Epithelial cell of proximal tubule (primary cell): ENCODE measurements around the gene RSPH9. TPM values are rescaled to one million over a fixed set of nuclear protein-coding genes. Genes with fewer than 3 reads are reported as not detected.
A peak's percentile ranks its signal among the peaks of the same experiment; 100 is the strongest.
"Not testable (repeated sequence)": the region's sequence is repeated elsewhere in the genome, so short reads cannot be mapped to it uniquely, and the experiment has no call there.

ENCODE experiments used
- DNase-seq: peaks from one replicate; pipeline ENCODE4 v3.0.0-alpha.2; 2011; ENCODE audit warnings: low read depth
- H3K4me3 ChIP-seq: 2 replicates; pipeline ENCODE4 v1.5.1; 2011; ENCODE audit warnings: low read depth, mild to moderate bottlenecking, low read length
- CTCF ChIP-seq: conservative IDR thresholded peaks from 2 replicates; pipeline ENCODE4 v1.5.1; 2012; ENCODE audit warnings: low read depth, mild to moderate bottlenecking, low read length
- total RNA-seq: library from RNA; depleted of rRNA; stranded (reverse); fragments of >200 nt; gene quantifications from 2 replicates; pipeline ENCODE4 v1.2.3, GENCODE V29; 2015

Gene RSPH9
- total RNA-seq, 1 donor from 2014 or later = not detected

GRCh38 chr6:43657221-43657802 lies 12.5 kb downstream of the RSPH9 start:
- no peak for DNase-seq
- no peak for TF ChIP-seq CTCF

GRCh38 chr6:43658161-43658560 lies 13.3 kb downstream of the RSPH9 start:
- no peak for DNase-seq
- TF ChIP-seq CTCF = no peak
- H3K4me3 ChIP-seq = no peak overlapping the region

More at GRCh38 chr6:43657221-43657802, 12.5 kb downstream of the RSPH9 start:
- no peak overlapping the region for H3K4me3 ChIP-seq

GRCh38 chr6:43662948-43663347 lies 18.1 kb downstream of the RSPH9 start:
- H3K4me3 ChIP-seq, DNase-seq: not testable (repeated sequence)

- no peak overlapping the region for H3K4me3 ChIP-seq
- DNase-seq = no peak
- no peak for TF ChIP-seq CTCF
Observed at GRCh38 chr6:43665376-43665775, 20.5 kb downstream of the RSPH9 start.

- no peak for TF ChIP-seq CTCF
- no peak overlapping the region for H3K4me3 ChIP-seq
- DNase-seq = no peak
Observed at GRCh38 chr6:43666196-43666920, 21.5 kb downstream of the RSPH9 start.

- TF ChIP-seq CTCF = peak; percentile 90
- H3K4me3 ChIP-seq = peak overlapping the region; percentile 20
- DNase-seq = no peak
Observed at GRCh38 chr6:43667245-43668150, 22.7 kb downstream of the RSPH9 start.
